Stimulated activated CD8-positive, alpha-beta memory T cell treated with anti-CD3 and anti-CD28 coated beads, Interleukin-2, amount 100 ng/mL, for 1 hour (primary cell): ENCODE results near the gene LSMEM2.
"Not testable (repeated sequence)": the region's sequence is repeated elsewhere in the genome, so short reads cannot be mapped to it uniquely, and the experiment has no call there.

Experiments
- DNase-seq, 2 donors: peaks; one replicate each; pipeline ENCODE4 v3.0.0-alpha.2; 2020; ENCODE audit warnings: low read depth in 2 of 2

Gene LSMEM2

DNA sequence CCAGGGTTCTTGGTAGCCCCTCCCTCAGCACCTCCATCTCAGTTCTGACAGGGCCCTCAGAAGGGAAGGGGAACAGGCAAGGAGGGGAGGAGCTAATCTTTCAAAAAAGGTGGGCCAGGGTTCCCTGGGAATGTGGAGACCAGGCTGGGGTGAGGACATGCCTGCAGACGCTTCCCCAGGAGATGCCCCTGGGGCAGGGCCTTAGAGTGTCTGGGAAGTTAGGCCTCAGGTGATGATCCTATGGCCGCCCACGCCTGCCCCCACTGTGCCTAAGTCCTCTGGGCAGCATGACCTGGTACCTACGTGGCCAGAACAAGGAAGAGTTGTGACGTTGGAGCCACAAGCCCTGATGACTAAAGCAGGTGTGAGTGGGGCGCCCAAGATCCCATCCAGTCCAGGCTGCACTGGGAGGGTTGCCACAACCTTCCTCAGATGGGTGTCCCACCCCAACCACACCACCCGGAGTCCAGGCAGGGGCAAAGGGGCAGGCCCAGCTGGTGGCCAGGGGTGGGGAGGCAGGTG is 13.9 kb upstream of the LSMEM2 start:
- no peak for DNase-seq

DNA sequence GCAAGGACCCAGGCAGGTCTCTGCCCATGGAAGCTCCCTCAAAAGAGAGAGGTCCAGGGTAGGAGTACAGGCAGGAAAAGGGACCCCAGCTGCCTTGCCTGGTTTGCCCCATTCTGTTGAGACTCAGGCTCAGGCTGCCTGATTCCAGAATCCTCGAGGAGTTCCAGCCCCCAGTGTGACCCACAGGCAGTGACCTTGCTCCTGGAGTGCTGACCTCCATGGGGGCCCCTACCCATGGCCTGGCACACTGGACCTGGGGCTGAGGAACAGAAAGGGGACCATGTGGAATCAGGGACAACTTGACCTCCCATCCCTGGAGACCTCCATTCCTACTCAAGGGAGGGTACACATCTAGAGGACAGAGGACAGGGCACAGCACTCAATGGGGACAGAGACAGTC is 13.3 kb upstream of the LSMEM2 start:
- no peak for DNase-seq

DNA sequence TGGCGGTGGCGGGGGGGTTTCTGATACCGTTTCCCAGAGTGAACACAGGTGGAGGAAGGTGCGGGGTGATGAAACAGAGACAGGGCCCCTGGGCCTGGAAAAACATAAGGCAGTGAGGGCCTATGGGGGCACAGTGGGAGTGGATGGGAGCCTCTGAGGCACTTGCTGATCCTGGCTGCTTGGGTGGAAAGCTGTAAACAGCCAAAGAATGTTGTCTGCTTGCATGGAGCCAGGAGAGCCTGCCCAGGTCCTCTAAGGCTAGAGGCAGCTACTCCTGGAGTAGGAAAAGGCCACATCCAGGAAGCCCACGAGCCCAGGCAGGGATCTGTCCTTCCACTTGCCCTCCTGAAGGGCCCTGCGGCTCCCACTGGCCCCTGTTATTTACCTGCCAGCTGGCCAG is 12.9 kb upstream of the LSMEM2 start:
- DNase-seq = no peak

GRCh38 chr3:50266836-50267235 is 12.1 kb upstream of the LSMEM2 start:
- no peak for DNase-seq

DNA sequence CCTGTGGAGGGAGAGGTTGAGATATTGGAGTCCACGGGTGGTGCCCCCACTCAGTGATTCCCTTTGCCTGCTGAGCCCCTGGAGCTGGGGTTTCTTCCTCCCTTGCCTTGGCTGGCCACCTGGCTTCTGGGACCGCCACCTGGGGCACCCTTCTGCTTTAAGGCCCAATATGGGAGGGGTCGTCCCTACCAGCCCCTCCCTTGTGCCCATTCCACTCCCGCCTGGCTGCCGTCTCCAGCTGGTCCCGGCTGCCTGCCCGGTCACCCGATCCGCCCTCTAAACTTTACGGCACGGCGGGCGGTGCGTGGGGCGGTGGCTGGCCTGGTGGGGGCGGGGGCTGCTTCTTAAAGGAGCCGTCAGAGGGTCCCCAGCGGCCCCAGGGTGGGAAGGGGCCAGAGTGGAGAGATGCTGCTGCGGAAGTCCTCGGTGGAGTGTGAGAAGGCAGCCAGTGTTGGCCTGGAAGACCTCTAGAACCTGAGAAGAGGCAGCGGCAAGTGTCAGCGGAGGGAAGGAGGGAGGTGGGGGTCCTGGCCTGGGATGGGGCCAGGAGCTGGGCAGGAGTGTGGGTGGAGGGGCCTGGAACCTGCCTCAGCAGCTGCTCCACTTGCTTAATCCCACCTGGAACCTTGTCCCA is 11.5 kb upstream of the LSMEM2 start:
- DNase-seq = no peak

DNA sequence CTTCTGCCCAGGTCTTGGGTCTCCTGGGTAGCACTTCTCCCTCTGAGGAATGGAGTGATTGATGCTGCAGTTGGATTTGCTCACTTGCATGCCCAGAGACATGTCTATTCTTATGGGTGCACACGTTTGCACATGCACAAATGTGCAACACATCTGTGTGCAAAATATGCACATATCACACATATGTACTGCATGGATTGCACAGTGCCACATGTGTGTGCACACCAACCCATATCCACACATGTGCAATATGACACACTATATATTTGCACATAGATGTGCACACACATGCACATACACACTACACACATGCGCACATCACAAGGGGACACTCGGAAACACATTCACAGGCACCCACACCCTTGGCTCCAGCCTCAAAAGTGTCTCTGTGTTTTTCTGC is 10.6 kb upstream of the LSMEM2 start:
- DNase-seq = no peak

DNA sequence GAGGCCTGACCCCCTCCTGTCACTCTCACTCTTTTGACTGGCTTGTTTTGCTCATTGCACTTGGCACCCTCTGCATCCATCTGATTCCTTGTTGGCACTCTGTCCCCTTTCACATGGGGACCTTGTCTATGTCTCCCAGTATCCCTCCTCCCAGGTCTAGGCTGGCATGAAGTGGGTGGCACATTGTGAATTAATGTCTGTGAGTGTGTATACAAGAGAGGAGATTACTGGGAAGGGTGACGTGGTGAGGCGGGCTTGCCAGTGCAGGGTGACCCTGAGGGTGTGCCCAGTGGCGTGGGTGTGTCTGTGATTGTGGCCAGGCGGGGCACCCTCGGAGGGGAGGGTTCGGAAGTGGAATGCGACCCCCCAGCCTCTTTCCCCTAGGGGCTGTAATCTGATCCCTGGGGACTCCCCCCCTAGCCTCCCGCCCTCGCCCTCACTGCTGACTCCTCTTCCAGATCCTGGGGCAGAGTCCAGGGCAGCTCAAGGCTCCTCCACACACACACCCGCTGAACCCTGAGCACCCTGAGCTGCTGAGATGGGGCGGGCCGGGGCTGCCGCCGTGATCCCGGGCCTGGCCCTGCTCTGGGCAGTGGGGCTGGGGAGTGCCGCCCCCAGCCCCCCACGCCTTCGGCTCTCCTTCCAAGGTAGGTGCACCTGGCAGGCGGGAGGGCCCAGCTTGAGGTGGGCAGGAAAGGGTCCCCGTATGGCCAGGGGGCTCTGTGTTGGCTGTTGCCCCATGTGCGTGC is 10.0 kb upstream of the LSMEM2 start, which contains the start of gene SEMA3B:
Gene SEMA3B (plus strand): TSS at position 445 of the 749 bp plus-strand sequence. CDS start 94 bp downstream, at position 539.
- no peak for DNase-seq

- no peak for DNase-seq
Measured at GRCh38 chr3:50269460-50269859, 9.4 kb upstream of the LSMEM2 start.

DNA sequence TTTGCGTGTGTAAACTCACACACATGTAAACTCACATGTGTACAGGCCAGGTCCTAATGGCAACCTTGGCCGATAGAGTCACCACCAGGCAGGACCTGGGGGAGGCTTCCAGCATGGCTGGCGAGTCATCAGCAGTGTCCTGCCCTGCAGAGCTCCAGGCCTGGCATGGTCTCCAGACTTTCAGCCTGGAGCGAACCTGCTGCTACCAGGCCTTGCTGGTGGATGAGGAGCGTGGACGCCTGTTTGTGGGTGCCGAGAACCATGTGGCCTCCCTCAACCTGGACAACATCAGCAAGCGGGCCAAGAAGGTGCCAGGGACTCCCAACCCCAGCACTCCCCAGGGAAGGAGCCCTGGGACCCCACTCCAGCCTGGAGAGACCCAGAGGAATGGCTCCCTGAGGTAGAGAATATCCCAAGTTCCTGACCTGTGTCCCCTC is 8.9 kb upstream of the LSMEM2 start:
- no peak for DNase-seq

DNA sequence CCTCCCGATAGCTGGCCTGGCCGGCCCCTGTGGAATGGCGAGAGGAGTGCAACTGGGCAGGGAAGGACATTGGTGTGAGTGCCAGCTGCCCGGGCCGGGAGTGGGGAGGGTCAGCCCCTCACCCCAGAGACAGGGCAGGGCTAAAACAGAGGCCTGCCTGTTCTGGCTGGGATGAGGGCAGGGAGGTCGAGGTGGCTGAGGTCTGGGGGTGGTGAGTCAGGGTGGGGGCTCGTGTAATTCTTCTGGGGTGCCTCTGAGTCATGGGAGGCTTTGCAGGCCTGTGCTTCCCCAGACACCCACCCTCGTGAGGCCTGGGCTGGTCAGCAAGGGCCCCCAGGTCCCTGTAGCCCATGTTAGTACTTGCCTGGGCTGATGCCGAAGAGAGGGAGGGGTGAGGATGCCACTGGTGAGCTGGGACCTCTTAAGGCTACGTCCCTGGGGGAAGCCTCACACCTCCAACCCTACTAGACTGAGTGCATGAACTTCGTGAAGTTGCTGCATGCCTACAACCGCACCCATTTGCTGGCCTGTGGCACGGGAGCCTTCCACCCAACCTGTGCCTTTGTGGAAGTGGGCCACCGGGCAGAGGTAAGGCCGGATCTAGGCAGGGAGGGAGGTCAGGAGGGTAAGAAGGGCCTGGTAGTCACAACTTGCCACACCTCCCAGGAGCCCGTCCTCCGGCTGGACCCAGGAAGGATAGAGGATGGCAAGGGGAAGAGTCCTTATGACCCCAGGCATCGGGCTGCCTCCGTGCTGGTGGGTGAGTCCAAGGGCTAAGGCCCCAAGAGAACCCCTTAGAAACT is 8.3 kb upstream of the LSMEM2 start:
- no peak for DNase-seq

GRCh38 chr3:50271314-50271936 is 7.5 kb upstream of the LSMEM2 start:
- no peak for DNase-seq

GRCh38 chr3:50272538-50272910 is 6.4 kb upstream of the LSMEM2 start:
- DNase-seq = not testable (repeated sequence)

- peak; percentile 75 to 78 for DNase-seq
Measured at GRCh38 chr3:50272911-50273688, 5.8 kb upstream of the LSMEM2 start.

- no peak for DNase-seq
Measured at GRCh38 chr3:50273689-50274065, 5.2 kb upstream of the LSMEM2 start.

DNA sequence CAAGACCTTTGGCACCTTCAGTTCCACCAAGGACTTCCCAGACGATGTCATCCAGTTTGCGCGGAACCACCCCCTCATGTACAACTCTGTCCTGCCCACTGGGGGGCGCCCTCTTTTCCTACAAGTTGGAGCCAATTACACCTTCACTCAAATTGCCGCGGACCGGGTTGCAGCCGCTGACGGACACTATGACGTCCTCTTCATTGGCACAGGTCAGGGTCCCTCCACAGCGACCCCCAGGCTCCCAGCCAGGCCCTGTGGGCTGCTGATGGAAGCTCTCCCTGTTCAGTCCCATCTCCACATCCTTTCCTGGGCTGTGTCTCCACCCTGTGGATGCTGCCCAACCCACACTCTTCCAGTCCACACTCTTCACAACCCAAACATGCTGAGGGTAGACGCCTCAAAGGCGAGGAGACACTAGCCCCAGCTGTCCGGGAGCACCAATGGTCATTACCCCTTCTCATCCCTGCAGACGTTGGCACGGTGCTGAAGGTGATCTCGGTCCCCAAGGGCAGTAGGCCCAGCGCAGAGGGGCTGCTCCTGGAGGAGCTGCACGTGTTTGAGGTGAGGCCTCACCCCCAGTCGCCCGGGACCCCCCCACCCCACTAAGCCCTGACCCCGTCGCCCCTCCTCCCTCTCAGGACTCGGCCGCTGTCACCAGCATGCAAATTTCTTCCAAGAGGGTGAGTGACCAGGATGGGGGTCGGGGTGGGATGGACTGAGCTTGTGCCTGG is 4.3 kb upstream of the LSMEM2 start:
- peak; percentile 22 to 62 for DNase-seq

GRCh38 chr3:50275141-50275995 is 3.5 kb upstream of the LSMEM2 start:
- no peak for DNase-seq

GRCh38 chr3:50275996-50276761 is 2.7 kb upstream of the LSMEM2 start:
- no peak for DNase-seq

GRCh38 chr3:50276762-50277101 is 2.2 kb upstream of the LSMEM2 start:
- DNase-seq = no peak
